DMS53 (cell line): ENCODE results near the gene AARSD1.
"Not testable (repeated sequence)": the region's sequence is repeated elsewhere in the genome, so short reads cannot be mapped to it uniquely, and the experiment has no call there.

Experiments
- DNase-seq: peaks from one replicate; lab custom pipeline; 2025; lab: John Stamatoyannopoulos, UW

AARSD1 gene, protein sequence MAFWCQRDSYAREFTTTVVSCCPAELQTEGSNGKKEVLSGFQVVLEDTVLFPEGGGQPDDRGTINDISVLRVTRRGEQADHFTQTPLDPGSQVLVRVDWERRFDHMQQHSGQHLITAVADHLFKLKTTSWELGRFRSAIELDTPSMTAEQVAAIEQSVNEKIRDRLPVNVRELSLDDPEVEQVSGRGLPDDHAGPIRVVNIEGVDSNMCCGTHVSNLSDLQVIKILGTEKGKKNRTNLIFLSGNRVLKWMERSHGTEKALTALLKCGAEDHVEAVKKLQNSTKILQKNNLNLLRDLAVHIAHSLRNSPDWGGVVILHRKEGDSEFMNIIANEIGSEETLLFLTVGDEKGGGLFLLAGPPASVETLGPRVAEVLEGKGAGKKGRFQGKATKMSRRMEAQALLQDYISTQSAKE

DNA sequence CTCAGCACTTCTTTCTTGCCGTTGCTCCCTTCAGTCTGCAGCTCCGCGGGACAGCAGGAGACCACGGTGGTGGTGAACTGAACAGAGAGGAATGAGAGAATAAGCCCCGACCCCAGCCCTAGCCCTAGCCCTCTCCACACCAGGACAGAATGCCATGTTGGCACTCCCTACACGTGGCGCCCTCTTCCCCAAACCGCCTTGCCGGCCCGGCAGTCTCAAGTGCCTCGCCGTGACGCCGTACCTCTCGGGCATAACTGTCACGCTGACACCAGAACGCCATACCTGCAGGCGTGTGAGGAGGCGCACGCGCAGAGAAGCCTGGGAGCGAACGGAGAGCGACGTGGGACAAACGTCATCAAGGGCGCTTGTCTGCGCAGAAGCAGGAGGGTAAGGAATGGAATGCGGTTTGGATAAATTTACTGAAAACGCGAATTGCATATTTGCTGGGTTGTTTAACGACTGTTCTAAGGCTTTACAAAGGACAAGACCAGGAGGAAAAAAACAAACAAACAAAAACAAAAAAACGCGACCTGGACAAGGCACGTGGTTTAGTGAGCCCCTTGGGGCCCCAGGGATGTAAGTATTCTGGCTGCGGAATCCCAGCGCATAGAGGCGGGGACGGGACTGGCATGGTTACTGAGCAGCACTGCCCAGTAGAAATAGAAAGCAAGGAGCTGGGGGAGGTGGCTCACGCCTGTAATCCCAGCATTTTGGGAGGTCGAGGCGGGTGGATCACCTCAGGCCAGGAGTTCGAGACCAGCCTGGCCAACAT is at the start of gene AARSD1:
Gene AARSD1, minus strand, starts transcription at position 294 of the 772 bp plus-strand sequence. Its CDS starts 14 bp downstream, at position 280.
- DNase-seq: peak; percentile 99

DNA sequence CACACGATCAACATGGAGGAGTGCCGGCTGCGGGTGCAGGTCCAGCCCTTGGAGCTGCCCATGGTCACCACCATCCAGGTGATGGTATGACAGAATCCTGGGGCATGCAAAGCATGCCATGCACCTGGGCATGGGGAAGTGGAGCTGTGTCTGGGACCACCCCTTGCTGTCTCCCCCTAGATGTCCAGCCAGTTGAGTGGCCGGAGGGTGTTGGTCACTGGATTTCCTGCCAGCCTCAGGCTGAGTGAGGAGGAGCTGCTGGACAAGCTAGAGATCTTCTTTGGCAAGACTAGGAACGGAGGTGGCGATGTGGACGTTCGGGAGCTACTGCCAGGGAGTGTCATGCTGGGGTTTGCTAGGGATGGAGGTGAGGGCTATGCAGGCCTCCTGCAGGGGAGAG is 49.0 kb upstream of the AARSD1 start:
- no peak for DNase-seq

DNA sequence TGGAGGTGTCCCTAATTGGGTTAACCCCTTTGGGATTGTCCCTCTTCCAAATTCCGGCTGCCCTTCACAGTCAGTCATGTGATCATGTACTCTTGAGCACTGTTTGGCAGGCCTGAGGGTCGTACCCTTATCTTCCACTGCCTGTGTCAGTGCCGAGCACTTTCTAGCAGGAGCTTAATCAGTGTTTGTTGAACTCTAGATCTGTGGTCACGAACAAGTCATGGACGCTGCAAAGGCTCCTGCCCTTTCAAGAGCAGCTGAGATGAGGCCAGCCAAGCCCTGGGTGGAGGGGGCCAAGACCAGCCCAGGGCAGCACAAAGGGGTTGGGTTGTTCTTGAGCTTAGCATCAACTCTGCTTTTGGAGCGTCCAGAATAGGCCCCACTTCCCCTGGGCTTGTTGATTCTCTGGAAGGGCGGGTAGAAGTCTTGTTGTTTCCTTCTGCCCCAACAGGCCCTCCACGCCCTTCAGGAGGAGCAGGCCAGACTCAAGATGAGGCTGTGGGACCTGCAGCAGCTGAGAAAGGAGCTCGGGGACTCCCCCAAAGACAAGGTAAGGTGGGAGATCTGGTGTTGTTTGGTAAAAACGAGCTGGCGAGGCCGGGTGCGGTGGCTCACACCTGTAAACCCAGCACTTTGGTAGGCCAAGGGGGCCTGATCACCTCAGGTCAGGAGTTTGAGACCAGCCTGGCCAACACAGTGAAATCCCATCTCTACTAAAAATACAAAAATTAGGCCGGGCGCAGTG is 47.6 kb upstream of the AARSD1 start:
- DNase-seq: no peak

DNA sequence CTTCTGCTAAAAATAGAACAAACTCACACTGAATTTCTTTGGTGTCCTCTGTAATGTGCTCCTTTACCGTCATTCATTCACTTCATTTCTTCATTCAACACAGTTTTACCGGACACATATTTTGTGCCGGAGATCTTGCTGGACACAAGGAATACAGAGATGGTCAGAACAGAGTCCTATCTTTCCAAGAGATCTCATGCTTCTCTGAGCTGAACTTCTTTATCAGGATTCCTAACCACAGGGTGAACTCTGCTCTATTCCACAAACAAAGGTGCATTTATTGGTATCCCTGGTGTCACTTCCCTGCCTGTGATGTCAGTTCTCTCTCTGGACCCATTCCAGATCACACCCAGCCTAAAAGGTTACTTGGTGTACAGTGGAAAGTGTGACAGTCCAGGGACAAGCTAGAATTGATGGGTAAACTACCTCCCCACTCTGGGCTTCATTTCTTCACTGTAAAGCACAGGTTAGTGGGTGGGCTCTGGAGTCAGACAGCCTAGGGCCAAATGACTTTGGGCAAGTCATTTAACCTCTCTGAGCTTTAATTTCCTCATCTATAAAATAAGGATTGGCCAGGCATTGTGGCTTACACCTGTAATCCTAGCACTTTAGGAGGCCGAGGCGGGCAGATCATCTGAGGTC is 46.5 kb upstream of the AARSD1 start:
- DNase-seq: peak; percentile 36

DNA sequence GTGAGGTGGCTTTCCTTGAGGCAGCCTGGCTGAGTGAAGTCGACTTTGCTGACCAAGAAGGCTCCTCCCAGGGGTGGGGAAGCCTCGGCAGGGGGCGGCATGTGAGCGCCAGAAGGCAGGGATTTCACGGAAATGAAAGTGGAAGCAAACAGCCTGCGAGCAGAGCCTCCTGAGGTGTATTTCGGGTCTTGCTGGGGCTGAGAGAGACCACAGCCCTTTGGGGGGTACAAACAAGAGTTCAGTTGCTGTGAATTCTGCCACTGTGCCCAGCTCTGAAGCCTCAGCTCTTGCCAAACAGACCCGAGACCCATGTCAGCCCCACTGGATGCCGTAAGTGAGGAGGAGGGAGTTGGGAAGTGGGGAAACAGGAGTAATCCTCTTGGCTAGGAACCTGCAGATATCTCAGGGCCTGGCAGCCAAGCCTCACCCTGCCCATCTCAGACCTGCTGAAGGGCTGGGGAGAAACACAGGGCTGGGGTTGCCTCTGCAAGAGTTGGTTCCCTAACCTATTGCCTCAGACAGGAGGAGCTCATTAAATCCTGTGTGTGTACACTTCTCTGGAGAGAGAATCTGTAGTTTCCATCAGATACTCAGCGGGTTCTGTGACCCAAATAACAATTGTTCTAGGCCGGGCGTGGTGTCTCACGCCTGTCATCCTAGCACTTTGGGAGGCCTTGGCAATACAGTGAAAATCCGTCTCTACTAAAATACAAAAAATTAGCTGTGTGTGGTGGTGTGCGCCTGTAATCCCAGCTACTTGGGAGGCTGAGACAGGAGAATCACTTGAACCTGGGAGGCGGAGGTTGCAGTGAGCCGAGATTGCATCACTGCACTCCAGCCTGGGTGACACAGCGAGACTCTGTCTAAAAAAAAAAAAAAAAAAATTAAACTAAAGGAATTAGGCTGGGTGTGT is 42.6 kb upstream of the AARSD1 start, which contains the start of gene IFI35:
Gene IFI35, plus strand, starts transcription at position 146 of the 913 bp plus-strand sequence. Its CDS starts 164 bp downstream, at position 310.
- DNase-seq: peak; percentile 90

DNA sequence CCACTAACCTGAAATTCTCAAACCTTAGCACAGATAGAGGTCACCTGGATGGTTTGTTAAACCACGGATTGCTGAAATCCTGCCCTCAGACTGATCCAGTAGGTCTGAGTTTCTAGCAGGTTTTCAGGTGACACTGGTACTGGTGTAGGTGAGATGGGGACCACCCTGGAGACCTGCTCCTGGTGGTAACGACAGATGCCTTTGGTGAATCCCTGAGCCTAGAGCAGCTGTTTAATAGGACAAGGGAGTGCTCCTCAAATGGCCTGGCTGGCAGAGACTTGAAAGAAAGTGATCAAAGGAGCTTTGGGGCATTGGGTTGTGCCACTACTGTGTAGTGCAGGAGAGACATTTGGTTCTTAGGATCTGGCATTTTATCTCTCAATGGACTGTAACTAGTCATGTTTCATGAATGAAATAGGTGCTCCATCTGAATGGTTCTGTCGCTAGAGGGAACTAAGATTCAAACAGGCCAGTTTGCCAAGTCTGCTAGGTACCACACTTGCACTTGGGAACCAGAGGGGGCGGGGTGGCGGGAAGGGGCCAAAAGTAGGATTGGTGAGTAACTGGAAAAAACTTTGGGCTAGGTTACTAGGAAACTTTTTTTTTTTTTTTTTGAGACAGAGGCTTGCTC is 39.4 kb upstream of the AARSD1 start:
- DNase-seq: peak; percentile 41

DNA sequence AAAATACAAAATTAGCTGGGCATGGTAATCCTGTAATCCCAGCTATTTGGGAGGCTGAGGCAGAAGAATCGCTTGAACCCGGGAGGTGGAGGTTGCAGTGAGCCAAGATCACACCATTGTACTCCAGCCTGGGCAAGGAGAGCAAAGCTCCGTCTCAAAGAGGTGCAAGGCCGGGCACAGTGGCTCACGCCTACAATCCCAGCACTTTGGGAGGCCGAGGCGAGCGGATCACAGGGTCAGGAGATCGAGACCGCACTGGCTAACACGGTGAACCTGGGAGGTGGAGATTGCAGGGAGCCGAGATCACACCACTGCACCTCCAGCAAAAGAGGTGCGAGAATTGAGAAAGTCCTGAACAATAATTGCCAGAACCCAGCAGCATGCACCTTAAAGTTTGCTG is 36.6 kb upstream of the AARSD1 start:
- not testable (repeated sequence) for DNase-seq

DNA sequence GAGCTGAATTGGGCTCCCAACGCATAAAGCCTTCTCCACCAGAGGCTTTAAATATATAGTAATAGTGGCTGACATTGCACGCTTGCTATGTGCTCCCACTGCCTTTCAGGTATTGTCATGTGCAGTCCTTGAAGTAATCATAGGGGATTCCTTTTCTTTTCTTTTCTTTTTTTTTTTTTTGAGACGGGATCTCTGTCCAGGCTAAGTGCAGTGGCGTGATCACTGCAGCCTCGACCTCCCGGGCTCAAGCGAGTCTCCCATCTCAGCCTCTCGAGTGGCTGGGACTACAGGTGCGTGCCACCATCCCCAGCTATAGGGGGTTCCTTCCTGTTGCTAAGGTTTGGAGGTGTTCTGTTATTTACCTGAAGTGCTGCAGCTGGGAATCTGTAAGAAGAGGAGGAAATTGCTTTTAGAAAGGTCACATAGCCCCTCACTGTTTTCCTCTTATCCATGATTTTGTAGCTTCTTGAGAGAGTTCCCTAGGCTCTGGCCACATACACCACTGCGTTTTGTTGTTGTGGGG is 34.8 kb upstream of the AARSD1 start:
- DNase-seq: peak; percentile 48

DNA sequence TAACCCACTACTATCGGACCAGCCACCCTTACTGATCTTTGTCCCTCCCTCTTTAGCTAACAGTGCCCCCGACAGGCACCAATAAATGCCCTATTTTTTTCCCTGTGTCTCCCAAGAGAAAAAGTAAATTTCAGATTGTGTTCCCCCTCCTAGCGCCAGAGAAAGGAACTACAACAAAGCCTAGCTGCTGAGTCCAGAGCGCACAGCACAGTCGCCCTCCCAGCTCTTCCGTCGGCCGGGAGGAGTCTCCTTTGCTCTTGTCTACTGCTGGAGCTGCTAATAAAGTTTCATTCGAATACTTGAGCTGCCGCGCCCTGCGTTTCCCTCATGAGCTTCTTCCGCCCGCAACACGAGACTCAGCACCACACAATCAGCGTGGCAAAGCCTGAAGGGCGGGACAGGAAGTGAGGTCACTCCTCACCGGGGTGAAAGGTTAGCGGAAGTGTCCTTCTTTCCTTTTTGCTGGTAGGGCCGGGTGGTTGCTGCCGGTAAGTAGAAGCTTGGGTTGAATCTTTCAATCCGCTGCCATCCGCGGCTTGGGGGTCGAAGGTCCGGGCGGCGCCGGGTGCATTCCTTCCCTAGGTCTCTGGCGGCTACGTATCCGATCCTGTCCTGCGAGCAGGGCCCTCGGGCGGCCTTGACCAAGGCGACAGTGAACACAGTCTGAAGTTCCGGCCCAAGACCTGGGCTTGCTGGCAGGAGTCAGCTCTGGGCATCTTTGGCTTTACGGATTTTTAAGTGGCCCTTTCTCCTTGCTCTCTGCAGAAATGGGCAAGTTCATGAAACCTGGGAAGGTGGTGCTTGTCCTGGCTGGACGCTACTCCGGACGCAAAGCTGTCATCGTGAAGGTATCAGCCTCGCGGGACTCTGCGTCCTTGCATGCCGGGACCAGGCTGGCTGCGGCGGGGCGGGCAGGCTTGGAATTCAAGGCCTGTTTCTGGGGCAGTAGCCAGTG is 34.0 kb upstream of the AARSD1 start, which contains the start of gene RPL27:
Gene RPL27, plus strand, starts transcription at position 436 of the 955 bp plus-strand sequence. Its CDS starts 332 bp downstream, at position 768.
- DNase-seq: peak; percentile 100

DNA sequence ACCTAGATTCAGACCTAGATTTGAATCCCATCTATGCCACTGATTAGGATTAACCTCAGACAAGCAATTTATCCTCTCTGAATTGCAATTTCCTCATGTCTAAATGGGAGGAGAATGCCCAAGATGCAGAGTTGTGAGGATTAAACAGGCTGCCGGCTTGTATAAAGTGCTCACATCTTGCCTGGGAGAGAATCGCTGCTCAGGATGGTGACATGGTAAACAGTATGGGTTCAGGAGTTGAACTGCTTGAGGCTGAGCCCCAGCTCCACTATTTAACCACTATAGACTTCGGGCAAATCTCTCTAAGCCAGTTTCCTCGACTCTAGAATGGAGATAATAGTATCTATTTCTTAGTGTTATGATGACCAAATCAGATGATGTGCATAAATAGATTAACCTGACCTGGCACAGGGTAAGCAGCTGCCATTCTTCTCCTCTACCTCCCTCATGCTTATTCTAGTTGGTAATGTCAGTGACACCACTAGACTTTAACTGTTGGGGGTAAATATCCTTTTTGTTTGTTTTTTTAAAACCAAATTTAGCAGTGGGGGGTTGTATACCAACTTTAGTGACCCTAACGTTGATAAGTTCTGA is 33.2 kb upstream of the AARSD1 start:
- DNase-seq: peak; percentile 75

DNA sequence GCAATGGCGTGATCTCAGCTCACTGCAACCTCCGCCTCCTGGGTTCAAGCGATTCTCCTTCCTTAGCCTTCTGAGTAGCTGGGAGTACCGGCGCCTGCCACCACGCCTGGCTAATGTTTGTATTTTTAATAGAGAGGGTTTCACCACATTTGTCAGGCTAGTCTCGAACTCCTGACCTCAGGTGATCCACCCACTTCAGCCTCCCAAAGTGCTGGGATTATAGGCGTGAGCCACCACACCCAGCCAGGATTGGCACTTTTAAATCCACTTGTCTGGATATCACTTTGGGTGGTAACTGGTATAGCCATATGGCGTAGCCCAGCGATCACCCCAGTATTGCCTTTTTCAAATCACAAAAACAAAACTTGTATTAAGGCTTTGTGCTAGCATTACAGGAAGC is 29.7 kb upstream of the AARSD1 start:
- not testable (repeated sequence) for DNase-seq

DNA sequence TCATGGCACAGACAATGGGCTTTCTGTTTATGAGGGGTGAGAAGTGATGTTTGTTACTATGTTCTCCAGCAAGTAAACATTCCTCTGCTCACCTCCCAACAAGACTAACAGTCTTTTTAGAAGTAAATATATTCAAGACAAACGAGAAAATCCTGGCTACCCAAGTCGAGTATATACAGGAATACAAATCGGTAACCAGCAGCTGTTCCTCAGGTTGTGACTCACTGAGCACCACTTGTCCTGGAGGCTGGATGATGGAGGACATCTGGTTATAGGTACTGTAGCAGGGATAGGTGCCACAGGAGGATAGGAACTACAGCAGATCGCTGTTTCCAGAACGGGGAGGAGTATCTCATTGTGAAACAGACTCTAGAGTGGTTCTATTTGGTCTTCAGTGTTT is 28.6 kb upstream of the AARSD1 start:
- DNase-seq: peak; percentile 79

DNA sequence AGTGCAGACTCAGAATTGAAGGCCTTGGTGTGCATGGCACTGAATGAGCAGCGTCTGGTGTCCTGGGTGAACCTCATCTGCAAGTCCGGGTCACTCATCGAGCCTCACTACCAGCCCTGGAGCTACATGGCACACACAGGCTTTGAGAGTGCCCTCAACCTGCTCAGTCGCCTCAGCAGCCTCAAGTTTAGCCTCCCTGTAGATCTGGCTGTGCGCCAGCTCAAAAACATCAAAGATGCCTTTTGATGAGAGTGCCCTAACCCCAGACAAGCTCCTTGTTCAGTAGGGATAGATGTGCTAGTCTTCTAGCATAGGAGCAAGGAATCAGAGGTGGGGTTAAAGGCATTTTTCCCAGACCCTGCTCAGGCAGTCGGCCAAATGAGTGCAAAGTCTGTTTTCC is 27.2 kb upstream of the AARSD1 start:
- DNase-seq: no peak

DNA sequence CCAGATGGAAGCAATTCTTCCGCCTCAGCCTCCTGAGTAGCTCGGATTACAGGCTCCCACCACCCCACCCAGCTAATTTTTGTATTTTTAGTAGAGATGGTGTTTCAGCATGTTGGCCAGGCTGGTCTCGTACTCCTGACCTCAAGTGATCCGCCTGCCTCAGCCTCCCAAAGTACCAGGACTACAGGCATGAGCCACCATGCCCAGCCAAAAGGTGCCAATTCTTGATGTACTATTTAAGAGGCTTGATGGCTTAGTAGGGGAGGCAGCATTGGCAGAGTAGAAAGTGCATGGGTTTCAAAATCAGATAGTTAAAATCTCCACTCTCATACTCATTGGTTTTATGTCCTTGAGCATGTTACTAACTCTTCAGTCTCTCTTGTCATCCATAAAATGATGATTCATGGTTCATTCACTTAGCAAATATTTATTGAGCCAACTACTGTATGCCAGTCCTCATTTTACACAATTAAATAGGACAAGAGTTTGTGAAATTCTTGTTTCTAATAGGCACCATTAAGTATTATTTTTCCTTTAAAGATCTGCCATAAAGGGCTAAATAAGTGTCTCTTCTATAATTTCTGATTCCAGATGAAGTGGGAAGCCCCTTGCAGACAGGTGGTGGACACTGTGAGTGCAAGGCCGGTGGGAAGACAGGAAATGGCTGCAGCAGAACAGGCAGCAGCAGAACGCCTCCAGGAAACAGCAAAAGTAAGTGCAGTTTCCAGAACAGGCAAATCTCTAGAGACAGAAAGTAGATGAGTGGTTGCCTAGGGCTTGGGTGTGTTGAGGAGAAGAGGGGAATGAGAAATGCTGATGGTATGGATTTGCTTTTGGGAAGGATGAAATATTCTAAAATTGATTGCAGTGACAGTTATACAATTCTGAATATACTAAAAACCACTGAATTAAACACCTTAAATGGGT is 25.7 kb upstream of the AARSD1 start:
- peak; percentile 77 for DNase-seq

DNA sequence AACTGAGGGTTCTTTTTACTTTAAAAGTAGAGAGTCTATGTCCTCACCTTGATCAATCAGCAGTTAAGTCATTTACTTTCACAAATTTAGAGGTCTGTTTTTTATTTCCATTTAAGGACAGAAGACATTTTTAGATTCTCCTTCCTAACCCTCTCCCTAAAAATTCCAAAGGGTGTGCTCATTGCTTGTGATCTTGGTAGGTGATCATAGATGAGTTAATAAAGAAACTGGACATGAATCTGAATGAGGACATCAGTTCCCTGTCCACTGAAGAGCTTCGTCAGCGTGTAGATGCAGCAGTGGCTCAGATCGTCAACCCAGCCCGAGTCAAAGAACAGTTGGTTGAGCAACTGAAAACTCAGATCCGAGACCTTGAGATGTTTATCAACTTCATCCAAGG is 24.9 kb upstream of the AARSD1 start:
- DNase-seq: no peak

DNA sequence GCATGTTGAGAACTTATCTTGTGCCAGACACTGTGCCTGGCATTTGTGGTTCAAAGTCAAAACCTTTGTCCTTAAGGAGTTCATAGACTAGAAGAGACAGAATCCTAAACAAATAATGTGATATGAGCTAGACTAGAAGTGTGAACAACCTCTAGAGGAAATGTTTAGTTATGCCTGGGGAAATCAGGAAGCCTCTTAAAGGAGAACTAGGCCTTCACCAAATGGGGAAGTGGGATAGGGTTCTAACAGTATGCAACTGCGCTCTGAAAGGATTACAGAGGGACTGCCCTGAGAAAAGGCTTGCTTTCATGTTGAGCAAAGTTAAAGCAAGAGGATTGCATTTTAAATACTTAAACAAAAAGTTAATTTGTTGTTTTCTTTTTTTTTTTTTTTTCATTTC is 21.0 kb upstream of the AARSD1 start:
- no peak for DNase-seq

DNA sequence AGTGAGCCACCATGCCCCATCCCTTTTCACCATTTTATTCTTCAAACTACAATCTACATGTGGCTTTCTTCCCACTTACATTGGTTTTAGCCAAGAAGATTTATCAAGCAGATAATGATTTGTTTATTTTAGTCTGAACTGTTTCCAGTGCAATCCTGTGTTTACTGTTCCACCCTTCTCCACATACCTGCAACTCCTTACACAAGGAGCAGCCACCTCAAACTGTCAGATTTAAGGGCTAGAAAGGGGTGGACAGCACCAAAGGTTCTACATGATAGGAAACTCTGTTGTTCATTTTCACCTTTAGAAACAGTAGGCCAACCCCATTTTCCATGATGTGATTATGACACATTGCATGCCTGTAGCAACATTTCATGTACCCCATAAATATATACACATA is 18.0 kb upstream of the AARSD1 start:
- DNase-seq: no peak
